Renal cortex interstitium (tissue), 11 donors: ENCODE measurements around the gene GABBR2. TPM values are rescaled to one million over a fixed set of nuclear protein-coding genes. Genes with fewer than 3 reads are reported as not detected.

ENCODE experiments used
- DNase-seq, 11 donors: peaks; one replicate each; pipeline ENCODE4 v3.0.0-alpha.2; 2013; ENCODE audit warnings: low read depth in 9 of 11, low spot score in 4 of 11; ENCODE audit errors: extremely low read depth in 1 of 11
- polyA plus RNA-seq, 3 donors: library from polyadenylated mRNA; unstranded; fragments of 120-200 nt; gene quantifications; one replicate each; pipeline ENCODE4 v1.2.1, GENCODE V29; 2013; ENCODE audit not compliant: insufficient read length in 3 of 3

Gene GABBR2
- polyA plus RNA-seq, 3 donors, result 4.5 to 5.2 (median 5.0) TPM

- DNase-seq, result no peak
These were observed 61.5 kb downstream of the GABBR2 start for GRCh38 chr9:98647236-98647635.

- no peak for DNase-seq
These were observed 64.7 kb downstream of the GABBR2 start for GRCh38 chr9:98644011-98644410.

GRCh38 chr9:98642661-98643312, 65.9 kb downstream of the GABBR2 start:
- no peak for DNase-seq

- DNase-seq, result no peak
These were observed 67.0 kb downstream of the GABBR2 start for GRCh38 chr9:98641695-98642094.

GRCh38 chr9:98640394-98640793, 68.3 kb downstream of the GABBR2 start:
- DNase-seq, result no peak

- no peak for DNase-seq
These were observed 69.6 kb downstream of the GABBR2 start for GRCh38 chr9:98639133-98639532.

- no peak for DNase-seq
These were observed 71.4 kb downstream of the GABBR2 start for GRCh38 chr9:98637381-98637780.

GRCh38 chr9:98635374-98635773, 73.4 kb downstream of the GABBR2 start:
- no peak for DNase-seq

- DNase-seq, result peak in 5 of 11 donors; percentile 4 to 37 (median 28)
These were observed 73.9 kb downstream of the GABBR2 start for GRCh38 chr9:98634685-98635336.

- DNase-seq, result no peak
These were observed 75.9 kb downstream of the GABBR2 start for GRCh38 chr9:98632839-98633238.

- DNase-seq, result no peak
These were observed 81.4 kb downstream of the GABBR2 start for GRCh38 chr9:98627296-98627695.

GRCh38 chr9:98625728-98626127, 83.0 kb downstream of the GABBR2 start:
- DNase-seq, result no peak

- DNase-seq, result no peak
These were observed 88.9 kb downstream of the GABBR2 start for GRCh38 chr9:98619788-98620187.

- no peak for DNase-seq
These were observed 93.1 kb downstream of the GABBR2 start for GRCh38 chr9:98615633-98616032.

GRCh38 chr9:98614941-98615340, 93.8 kb downstream of the GABBR2 start:
- no peak for DNase-seq

GRCh38 chr9:98612061-98612752, 96.5 kb downstream of the GABBR2 start:
- peak in 9 of 11 donors; percentile 7 to 41 (median 28) for DNase-seq

- DNase-seq, result no peak
These were observed 97.4 kb downstream of the GABBR2 start for GRCh38 chr9:98611319-98611718.

GRCh38 chr9:98610711-98611110, 98.0 kb downstream of the GABBR2 start:
- no peak for DNase-seq

GRCh38 chr9:98610211-98610610, 98.5 kb downstream of the GABBR2 start:
- no peak for DNase-seq

GRCh38 chr9:98609646-98610045, 99.1 kb downstream of the GABBR2 start:
- DNase-seq, result no peak
